A549 (cell line): ENCODE measurements around the gene GOPC. TPM values are rescaled to one million over a fixed set of nuclear protein-coding genes. Genes with fewer than 3 reads are reported as not detected.
A peak's percentile ranks its signal among the peaks of the same experiment; 100 is the strongest.

Experiments
- ATAC-seq, 2 experiments: fragments of 200-7000 bp in 1 of 2; fragments of >200 bp in 1 of 2; cut with Nextera tagmentation in 1 of 2; cut with Tn5 transposase in 1 of 2; 3 replicates each; pipeline versions ENCODE4 v1.8.0 to v1.9.1; 2018 to 2020; ENCODE audit warnings: mild to moderate bottlenecking in 1 of 2, moderate library complexity in 1 of 2
- CTCF ChIA-PET: fragments of 300-600 bp; sonication (Branson Sonifier 250); formaldehyde crosslinking; extraction: SDS; loops from one replicate; lab custom pipeline; 2021; ENCODE audit warnings: antibody characterized with exemption, inconsistent platforms; lab: Yijun Ruan, JAX
- POLR2A ChIA-PET: fragments of 350-600 bp; formaldehyde crosslinking; extraction: SDS; loops from one replicate; lab custom pipeline; 2021; ENCODE audit warnings: antibody characterized with exemption, inconsistent platforms; lab: Yijun Ruan, JAX
- DNase-seq, 2 experiments: peaks; one replicate each; pipeline versions ENCODE4 v3.0.0 to v3.0.0-alpha.2; 2011 to 2016; ENCODE audit warnings: low read depth in 1 of 2, low spot score in 1 of 2
- FAIRE-seq: peaks from 2 replicates; lab custom pipeline; 2011; peaks lifted over from hg19 to GRCh38; lab: Jason Lieb, UNC
- H3K27ac ChIP-seq, 2 experiments: fragments of >200 bp; sonication (Bioruptor Twin); formaldehyde crosslinking; 3 replicates each; pipeline ENCODE4 v1.5.1; 2016 to 2017
- H3K4me1 ChIP-seq: fragments of >200 bp; sonication (Bioruptor Twin); formaldehyde crosslinking; 3 replicates; pipeline ENCODE4 v1.6.1; 2016
- H3K4me2 ChIP-seq: fragments of >200 bp; sonication (Bioruptor Twin); formaldehyde crosslinking; 3 replicates; pipeline ENCODE4 v1.6.1; 2016
- H3K4me3 ChIP-seq: fragments of >200 bp; sonication (Bioruptor Twin); formaldehyde crosslinking; 3 replicates; pipeline ENCODE4 v1.5.1; 2016
- H3K9me3 ChIP-seq: fragments of >200 bp; sonication (Bioruptor Twin); formaldehyde crosslinking; 3 replicates; pipeline ENCODE4 v1.6.1; 2016
- BHLHE40 ChIP-seq: IDR thresholded peaks from 2 replicates; pipeline ENCODE4 v1.6.1; 2012; ENCODE audit warnings: low read depth, low read length, inconsistent platforms
- CBX2 ChIP-seq: fragments of 200-600 bp; sonication (generic); IDR thresholded peaks from 2 replicates; pipeline ENCODE4 v1.6.1; 2016; ENCODE audit warnings: low read depth, mild to moderate bottlenecking, borderline replicate concordance
- CBX8 ChIP-seq: fragments of 200-600 bp; sonication (generic); IDR thresholded peaks from 2 replicates; pipeline ENCODE4 v1.6.1; 2016
- CEBPB ChIP-seq, 2 experiments: fragments of >200 bp in 1 of 2; sonication (Bioruptor Twin) in 1 of 2; formaldehyde crosslinking in 1 of 2; IDR thresholded peaks; 2 replicates each; pipeline ENCODE4 v1.6.1; 2012 to 2016
- CHD2 ChIP-seq: fragments of 150-350 bp; IDR thresholded peaks from 2 replicates; pipeline ENCODE4 v1.6.1; 2014; ENCODE audit warnings: low read length; ENCODE audit not compliant: partially characterized antibody
- EHF ChIP-seq: fragments of 250-450 bp; sonication (Bioruptor Pico); IDR thresholded peaks from 2 replicates; pipeline ENCODE4 v1.5.0; 2020; ENCODE audit warnings: mild to moderate bottlenecking
- FOSB ChIP-seq: fragments of 250-450 bp; sonication (Bioruptor Pico); IDR thresholded peaks from 2 replicates; pipeline ENCODE4 v1.5.0; 2020; ENCODE audit warnings: mild to moderate bottlenecking, moderate library complexity
- FOSL2 ChIP-seq, 2 experiments: fragments of 450-650 bp in 1 of 2; fragments of >200 bp in 1 of 2; sonication (Bioruptor Twin) in 1 of 2; formaldehyde crosslinking; IDR thresholded peaks; 2 replicates each; pipeline versions ENCODE4 v1.5.0 to v1.6.1; 2016 to 2020; ENCODE audit warnings: mild to moderate bottlenecking in 1 of 2, moderate library complexity in 1 of 2
- GATA3 ChIP-seq: IDR thresholded peaks from 2 replicates; pipeline ENCODE4 v1.6.1; 2012; ENCODE audit warnings: borderline replicate concordance
- HES2 ChIP-seq: fragments of >200 bp; sonication (Bioruptor Twin); formaldehyde crosslinking; IDR thresholded peaks from 2 replicates; pipeline ENCODE4 v1.6.1; 2016
- HEYL ChIP-seq: fragments of 250-450 bp; sonication (Bioruptor Pico); IDR thresholded peaks from 2 replicates; pipeline ENCODE4 v1.8.0; 2021; ENCODE audit warnings: mild to moderate bottlenecking, moderate library complexity
- HOXA7 ChIP-seq: fragments of 250-450 bp; sonication (Bioruptor Pico); IDR thresholded peaks from 2 replicates; pipeline ENCODE4 v1.5.0; 2020; ENCODE audit warnings: mild to moderate bottlenecking, moderate library complexity
- HOXB13 ChIP-seq: fragments of 250-450 bp; sonication (Bioruptor Pico); IDR thresholded peaks from 2 replicates; pipeline ENCODE4 v1.5.0; 2020; ENCODE audit warnings: low read depth, mild to moderate bottlenecking, moderate library complexity
- HOXB5 ChIP-seq: fragments of 250-450 bp; sonication (Bioruptor Pico); IDR thresholded peaks from 2 replicates; pipeline ENCODE4 v1.5.0; 2020; ENCODE audit warnings: mild to moderate bottlenecking, moderate library complexity
- JUNB ChIP-seq: fragments of >200 bp; sonication (Bioruptor Twin); formaldehyde crosslinking; IDR thresholded peaks from 2 replicates; pipeline ENCODE4 v1.6.1; 2016
- KDM5A ChIP-seq: fragments of 200-600 bp; sonication (generic); IDR thresholded peaks from 2 replicates; pipeline ENCODE4 v1.6.1; 2016; ENCODE audit warnings: antibody characterized with exemption, mild to moderate bottlenecking
- MAFK ChIP-seq: fragments of 450-650 bp; IDR thresholded peaks from 2 replicates; pipeline ENCODE4 v1.6.1; 2014; ENCODE audit not compliant: partially characterized antibody
- MAX ChIP-seq: IDR thresholded peaks from 2 replicates; pipeline ENCODE4 v1.6.1; 2012
- MAZ ChIP-seq: fragments of 150-350 bp; IDR thresholded peaks from 2 replicates; pipeline ENCODE4 v1.6.1; 2014; ENCODE audit warnings: antibody characterized with exemption, low read depth, low read length, borderline replicate concordance
- NFE2L2 ChIP-seq: fragments of 150-350 bp; conservative IDR thresholded peaks from 2 replicates; pipeline ENCODE4 v1.6.1; 2014; ENCODE audit warnings: low read length
- NPAS2 ChIP-seq: fragments of 250-450 bp; sonication (Bioruptor Pico); IDR thresholded peaks from 2 replicates; pipeline ENCODE4 v1.8.0; 2022; ENCODE audit warnings: mild to moderate bottlenecking, moderate library complexity, borderline replicate concordance
- PHF8 ChIP-seq: fragments of 200-600 bp; sonication (generic); IDR thresholded peaks from 2 replicates; pipeline ENCODE4 v1.6.1; 2016; ENCODE audit warnings: low read depth, mild to moderate bottlenecking, antibody characterized with exemption, moderate library complexity, borderline replicate concordance
- POLR2A ChIP-seq: IDR thresholded peaks from 2 replicates; pipeline ENCODE4 v1.6.1; 2012; ENCODE audit warnings: mild to moderate bottlenecking, low read length
- POLR2AphosphoS2 ChIP-seq: conservative IDR thresholded peaks from 2 replicates; pipeline ENCODE4 v1.6.1; 2012; ENCODE audit warnings: low read length, improper control_type of control experiment, inconsistent platforms
- RFX5 ChIP-seq: fragments of 450-650 bp; IDR thresholded peaks from 2 replicates; pipeline ENCODE4 v1.7.1; 2014; ENCODE audit warnings: antibody characterized with exemption, mild to moderate bottlenecking, moderate library complexity
- RNF2 ChIP-seq: fragments of 200-600 bp; sonication (generic); IDR thresholded peaks from 2 replicates; pipeline ENCODE4 v1.6.1; 2016; ENCODE audit warnings: low read depth, mild to moderate bottlenecking, antibody characterized with exemption, moderate library complexity, borderline replicate concordance
- SMC3 ChIP-seq: fragments of >200 bp; sonication (Bioruptor Twin); formaldehyde crosslinking; IDR thresholded peaks from 3 replicates; pipeline ENCODE4 v1.6.1; 2018; ENCODE audit warnings: inconsistent platforms
- SREBF2 ChIP-seq: fragments of 450-650 bp; IDR thresholded peaks from 2 replicates; pipeline ENCODE4 v1.6.1; 2014; ENCODE audit warnings: mild to moderate bottlenecking, moderate library complexity
- TP53 ChIP-seq: fragments of 250-450 bp; sonication (Bioruptor Pico); IDR thresholded peaks from 2 replicates; pipeline ENCODE4 v1.5.0; 2021; ENCODE audit warnings: mild to moderate bottlenecking, moderate library complexity
- ZC3H11A ChIP-seq: fragments of 450-650 bp; IDR thresholded peaks from 2 replicates; pipeline ENCODE4 v1.6.1; 2014; ENCODE audit warnings: antibody characterized with exemption, mild to moderate bottlenecking
- ZNF302 ChIP-seq: fragments of 250-450 bp; sonication (Bioruptor Pico); IDR thresholded peaks from 2 replicates; pipeline ENCODE4 v1.9.0; 2021; ENCODE audit warnings: inconsistent platforms, mild to moderate bottlenecking, moderate library complexity
- ZSCAN20 ChIP-seq: fragments of 250-450 bp; sonication (Bioruptor Pico); IDR thresholded peaks from 2 replicates; pipeline ENCODE4 v1.8.0; 2022; ENCODE audit warnings: mild to moderate bottlenecking, moderate library complexity
- WGBS: methylation state at CpG from one replicate; pipeline ENCODE4 v1.1.6; 2017; ENCODE audit errors: missing lambda C conversion rate; 5-methylcytosine and 5-hydroxymethylcytosine counted together
- polyA plus RNA-seq, 4 experiments: library from polyadenylated mRNA; depleted of rRNA in 3 of 4; stranded (reverse); fragments of >200 nt; fragmentation: RNase III in 1 of 4; extraction: RNeasy Plus Mini Kit Qiagen cat#74134 plus additional on column Dnase treatment in 1 of 4; gene quantifications; 2 replicates in 3 of 4; 3 replicates in 1 of 4; pipeline ENCODE4 v1.2.3, GENCODE V29; 2011 to 2017
- TF ChIP-seq, protein P1 (sequence below): fragments of >200 bp; sonication (Bioruptor Twin); formaldehyde crosslinking; IDR thresholded peaks from 3 replicates; pipeline ENCODE4 v1.5.1; 2016
- TF ChIP-seq, protein P2 (sequence below): fragments of 250-450 bp; sonication (Bioruptor Pico); IDR thresholded peaks from 2 replicates; pipeline ENCODE4 v1.5.0; 2020; ENCODE audit warnings: low read depth, mild to moderate bottlenecking, moderate library complexity

Gene GOPC
- polyA plus RNA-seq, 2 of the 4 experiments (the other 2 are of a cell fraction) = 33.0 to 38.9 TPM

DNA sequence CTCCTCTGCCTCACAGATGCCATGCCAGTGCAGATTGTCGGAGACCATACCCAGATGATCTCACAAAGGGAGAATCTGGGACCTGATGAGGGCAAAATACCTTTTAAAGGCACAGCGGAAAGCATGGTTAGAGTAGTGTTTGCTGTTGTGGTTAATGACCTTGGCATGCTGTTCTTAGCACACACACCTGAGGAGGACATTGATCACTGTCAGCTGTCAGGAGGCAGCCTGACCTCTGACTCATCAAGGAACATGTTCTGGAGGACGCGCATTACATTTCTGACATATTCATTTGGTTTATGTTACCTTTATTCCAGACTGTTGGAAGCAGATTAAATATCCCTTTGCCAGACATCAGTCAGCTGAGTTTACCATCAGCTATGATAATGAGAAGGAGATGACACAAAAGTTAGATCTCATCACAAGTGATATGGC is 57.1 kb downstream of the GOPC start (continued):
- TF ChIP-seq SREBF2 = no peak
- no peak for TF ChIP-seq RNF2
- no peak for TF ChIP-seq RFX5
- peak; percentile 72 for TF ChIP-seq GATA3
- no peak for TF ChIP-seq PHF8
- TF ChIP-seq NFE2L2 = no peak
- TF ChIP-seq ZSCAN20 (CRISPR knock-in tag) = no peak
- no peak for TF ChIP-seq POLR2AphosphoS2
- no peak for TF ChIP-seq CEBPB (IDR thresholded peaks at IDR 0.05)
- no peak for TF ChIP-seq ZC3H11A
- TF ChIP-seq BHLHE40 = no peak
- TF ChIP-seq SMC3 = no peak
- no peak for TF ChIP-seq MAX
- no peak for TF ChIP-seq POLR2A
- TF ChIP-seq ZNF302 (CRISPR knock-in tag) = no peak
- TF ChIP-seq MAZ = no peak
- TF ChIP-seq CBX8 = no peak
- no peak for TF ChIP-seq HOXB13 (CRISPR knock-in tag)
- no peak for TF ChIP-seq EHF (CRISPR knock-in tag)
- TF ChIP-seq KDM5A = no peak
- no peak for TF ChIP-seq HOXB5 (CRISPR knock-in tag)
- no peak for TF ChIP-seq CBX2

GRCh38 chr6:117544716-117545115 is 57.6 kb downstream of the GOPC start:
- TF ChIP-seq ZNF302 (CRISPR knock-in tag) (no peak), TP53 (CRISPR knock-in tag) (no peak), HOXA7 (CRISPR knock-in tag) (no peak), NFE2L2 (no peak), JUNB (no peak), HEYL (CRISPR knock-in tag) (no peak), MAFK (no peak), ZSCAN20 (CRISPR knock-in tag) (no peak), HES2 (no peak), MAZ (no peak), ZC3H11A (no peak), NPAS2 (CRISPR knock-in tag) (no peak), CHD2 (no peak), SMC3 (no peak), FOSB (CRISPR knock-in tag) (no peak), FOSL2 (IDR thresholded peaks at IDR 0.05) (no peak), FOSL2 (CRISPR knock-in tag; IDR thresholded peaks at IDR 0.05) (no peak)
- TF ChIP-seq, protein P1, sequence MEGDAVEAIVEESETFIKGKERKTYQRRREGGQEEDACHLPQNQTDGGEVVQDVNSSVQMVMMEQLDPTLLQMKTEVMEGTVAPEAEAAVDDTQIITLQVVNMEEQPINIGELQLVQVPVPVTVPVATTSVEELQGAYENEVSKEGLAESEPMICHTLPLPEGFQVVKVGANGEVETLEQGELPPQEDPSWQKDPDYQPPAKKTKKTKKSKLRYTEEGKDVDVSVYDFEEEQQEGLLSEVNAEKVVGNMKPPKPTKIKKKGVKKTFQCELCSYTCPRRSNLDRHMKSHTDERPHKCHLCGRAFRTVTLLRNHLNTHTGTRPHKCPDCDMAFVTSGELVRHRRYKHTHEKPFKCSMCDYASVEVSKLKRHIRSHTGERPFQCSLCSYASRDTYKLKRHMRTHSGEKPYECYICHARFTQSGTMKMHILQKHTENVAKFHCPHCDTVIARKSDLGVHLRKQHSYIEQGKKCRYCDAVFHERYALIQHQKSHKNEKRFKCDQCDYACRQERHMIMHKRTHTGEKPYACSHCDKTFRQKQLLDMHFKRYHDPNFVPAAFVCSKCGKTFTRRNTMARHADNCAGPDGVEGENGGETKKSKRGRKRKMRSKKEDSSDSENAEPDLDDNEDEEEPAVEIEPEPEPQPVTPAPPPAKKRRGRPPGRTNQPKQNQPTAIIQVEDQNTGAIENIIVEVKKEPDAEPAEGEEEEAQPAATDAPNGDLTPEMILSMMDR = no peak
- TF ChIP-seq, protein P2, sequence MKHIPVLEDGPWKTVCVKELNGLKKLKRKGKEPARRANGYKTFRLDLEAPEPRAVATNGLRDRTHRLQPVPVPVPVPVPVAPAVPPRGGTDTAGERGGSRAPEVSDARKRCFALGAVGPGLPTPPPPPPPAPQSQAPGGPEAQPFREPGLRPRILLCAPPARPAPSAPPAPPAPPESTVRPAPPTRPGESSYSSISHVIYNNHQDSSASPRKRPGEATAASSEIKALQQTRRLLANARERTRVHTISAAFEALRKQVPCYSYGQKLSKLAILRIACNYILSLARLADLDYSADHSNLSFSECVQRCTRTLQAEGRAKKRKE = no peak
- H3K4me3 ChIP-seq = no peak overlapping the region
- ChIA-PET POLR2A (no interaction called here), CTCF (interaction anchor here (0.9 to 1.6 kb wide), 4 partner anchors 9 to 139 kb away, joined by 3 to 6 read pairs (median 4); no protein-coding TSS in a partner anchor)
- peaks cover 90% of the 10 kb centered on the region for H3K4me1 ChIP-seq
- DNase-seq = no peak
- peak overlapping the region; percentile 79 to 88 for H3K27ac ChIP-seq
- H3K4me2 ChIP-seq = peak overlapping the region; percentile 41
- H3K9me3 ChIP-seq = no peaks in the 10 kb centered on the region
- no peak for ATAC-seq
- no peak for FAIRE-seq
- 51% methylated on average over 3 of the region's 3 CpGs for WGBS
